ENCODE data around the gene NENF. TPM values are rescaled to one million over a fixed set of nuclear protein-coding genes. Genes with fewer than 3 reads are reported as not detected.
A peak's percentile ranks its signal among the peaks of the same experiment; 100 is the strongest.

Gene NENF
- polyA plus RNA-seq, 1 experiment = 73.4 TPM

DNA sequence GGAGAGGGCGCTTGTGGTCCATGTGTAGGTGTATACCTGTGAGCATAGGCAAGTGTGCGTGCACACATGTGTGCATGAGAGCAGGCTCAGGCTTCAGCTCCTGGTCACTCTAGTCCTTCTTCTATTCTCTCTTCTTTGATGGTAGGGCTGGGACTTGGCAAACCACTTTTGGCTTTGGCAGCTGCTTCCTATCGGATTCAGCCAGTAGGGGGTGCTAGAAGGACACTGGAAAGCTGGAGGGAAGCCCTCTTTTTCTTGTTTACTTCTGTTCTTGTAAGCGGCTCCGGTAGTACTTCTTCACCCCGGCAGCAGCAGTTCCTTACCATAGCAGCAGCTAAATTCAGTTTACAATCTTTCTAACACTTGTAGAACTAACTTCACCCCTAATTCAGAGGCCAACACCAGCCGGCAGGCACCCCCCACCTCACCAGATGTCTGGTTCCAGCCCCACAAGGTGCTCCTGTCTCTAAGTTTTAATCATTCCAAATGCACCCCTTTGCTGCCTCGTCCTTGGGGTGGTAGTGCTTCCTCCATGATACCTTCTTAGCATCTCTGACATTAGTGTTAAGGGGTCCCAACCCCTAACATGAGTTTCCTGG, 25.1 kb downstream of the NENF start:
- TF ChIP-seq, protein P1, sequence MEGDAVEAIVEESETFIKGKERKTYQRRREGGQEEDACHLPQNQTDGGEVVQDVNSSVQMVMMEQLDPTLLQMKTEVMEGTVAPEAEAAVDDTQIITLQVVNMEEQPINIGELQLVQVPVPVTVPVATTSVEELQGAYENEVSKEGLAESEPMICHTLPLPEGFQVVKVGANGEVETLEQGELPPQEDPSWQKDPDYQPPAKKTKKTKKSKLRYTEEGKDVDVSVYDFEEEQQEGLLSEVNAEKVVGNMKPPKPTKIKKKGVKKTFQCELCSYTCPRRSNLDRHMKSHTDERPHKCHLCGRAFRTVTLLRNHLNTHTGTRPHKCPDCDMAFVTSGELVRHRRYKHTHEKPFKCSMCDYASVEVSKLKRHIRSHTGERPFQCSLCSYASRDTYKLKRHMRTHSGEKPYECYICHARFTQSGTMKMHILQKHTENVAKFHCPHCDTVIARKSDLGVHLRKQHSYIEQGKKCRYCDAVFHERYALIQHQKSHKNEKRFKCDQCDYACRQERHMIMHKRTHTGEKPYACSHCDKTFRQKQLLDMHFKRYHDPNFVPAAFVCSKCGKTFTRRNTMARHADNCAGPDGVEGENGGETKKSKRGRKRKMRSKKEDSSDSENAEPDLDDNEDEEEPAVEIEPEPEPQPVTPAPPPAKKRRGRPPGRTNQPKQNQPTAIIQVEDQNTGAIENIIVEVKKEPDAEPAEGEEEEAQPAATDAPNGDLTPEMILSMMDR (IDR thresholded peaks at IDR 0.05; ENCODE audit: low read depth, low read length) = peak; percentile 38
- no peak for DNase-seq (ENCODE audit: low read depth, low spot score)
- CTCF ChIA-PET = interaction anchor here (0.5 to 8.1 kb wide), 12 partner anchors 10 to 423 kb away, joined by 3 to 283 read pairs (median 4); partner anchors contain the start of genes DTL and INTS7
- no peak overlapping the region for H3K27ac ChIP-seq (ENCODE audit: low read depth, low read length)
- peaks cover 9% of the 10 kb centered on the region for H3K27me3 ChIP-seq (ENCODE audit: control insufficient read depth, insufficient read depth, low read length)
- H3K4me3 ChIP-seq (ENCODE audit: low read depth, low read length) = no peak overlapping the region
- H3K9me3 ChIP-seq (ENCODE audit: control insufficient read depth, insufficient read depth, low read length) = peaks cover 12% of the 10 kb centered on the region
- POLR2A ChIA-PET = no interaction called here

DNA sequence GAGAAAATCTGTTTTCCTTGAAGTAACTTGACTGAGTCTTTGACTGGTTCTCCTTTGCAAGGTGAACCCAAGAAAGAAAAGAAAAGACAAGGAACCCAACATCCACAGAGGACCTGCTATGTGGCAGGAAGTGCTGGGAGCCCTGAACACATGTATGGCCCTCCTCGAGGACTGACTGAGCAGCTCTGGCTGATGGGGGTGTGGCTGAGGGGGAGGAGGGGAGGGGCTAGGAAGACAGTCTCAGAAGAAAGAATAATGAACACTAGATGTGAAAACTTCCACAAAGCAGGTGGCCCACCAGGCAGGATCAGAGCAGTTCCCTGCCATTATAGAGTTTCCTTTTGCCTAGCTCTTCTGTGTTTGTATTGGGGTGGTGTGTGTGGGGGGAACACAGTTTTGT, 26.1 kb downstream of the NENF start:
- Histone ChIP-seq H3K27me3 (ENCODE audit: control insufficient read depth, insufficient read depth, low read length) (peaks cover 11% of the 10 kb centered on the region), H3K27ac (ENCODE audit: low read depth, low read length) (no peak overlapping the region), H3K9me3 (ENCODE audit: control insufficient read depth, insufficient read depth, low read length) (peaks cover 12% of the 10 kb centered on the region), H3K4me3 (ENCODE audit: low read depth, low read length) (no peak overlapping the region)
- ChIA-PET CTCF (interaction anchor here (0.9 to 1.4 kb wide), 2 partner anchors 388 to 424 kb away, joined by 3 to 5 read pairs; partner anchors contain the start of genes DTL and INTS7), POLR2A (interaction anchor here (0.6 kb wide), 1 partner anchor 402 kb away, joined by 6 read pairs; no protein-coding TSS in a partner anchor)
- TF ChIP-seq, protein P1 (IDR thresholded peaks at IDR 0.05; ENCODE audit: low read depth, low read length) = no peak
- no peak for DNase-seq (ENCODE audit: low read depth, low spot score)

DNA sequence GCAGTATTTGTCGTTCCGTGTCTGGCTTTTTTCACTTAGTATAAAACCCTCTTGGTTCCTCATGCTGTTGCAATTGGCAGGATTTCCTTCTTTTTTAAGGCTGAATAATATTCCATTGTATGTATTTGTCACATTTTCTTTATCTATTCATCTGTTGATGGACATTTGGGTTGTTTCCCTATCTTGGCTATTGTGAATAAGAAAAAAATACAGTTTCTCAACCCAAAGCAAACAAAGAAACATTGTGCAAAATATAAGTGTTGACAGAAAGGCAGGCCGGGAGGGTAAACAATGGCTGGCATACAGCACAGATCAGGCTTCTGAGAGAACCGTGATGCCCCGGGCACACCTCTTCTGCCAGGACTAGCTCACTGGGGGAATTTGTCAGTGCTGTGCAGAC, 26.9 kb downstream of the NENF start:
- DNase-seq (ENCODE audit: low read depth, low spot score) = no peak

DNA sequence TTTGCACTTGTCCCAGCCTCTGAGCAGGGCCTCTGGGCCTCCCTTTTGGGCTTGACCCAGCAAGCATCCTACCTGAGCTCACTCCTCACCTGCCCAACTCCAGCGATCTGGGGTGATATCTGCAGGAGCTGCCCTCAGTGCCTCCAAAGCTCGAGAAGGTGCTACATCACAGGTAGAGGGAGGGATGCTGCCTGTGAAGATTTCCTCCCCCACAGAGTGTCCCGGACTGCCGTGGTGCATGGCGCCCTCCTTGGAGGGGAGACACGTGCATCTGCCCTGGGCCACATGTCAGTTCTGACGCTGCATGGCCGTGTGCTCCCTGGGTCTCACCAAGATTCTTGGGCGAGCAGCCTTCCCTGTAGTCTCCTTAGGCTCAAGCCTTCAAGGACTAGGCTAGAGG, 27.7 kb downstream of the NENF start:
- ChIA-PET POLR2A (no interaction called here), CTCF (no interaction called here)
- Histone ChIP-seq H3K9me3 (ENCODE audit: control insufficient read depth, insufficient read depth, low read length) (peaks cover 12% of the 10 kb centered on the region), H3K27ac (ENCODE audit: low read depth, low read length) (no peak overlapping the region), H3K27me3 (ENCODE audit: control insufficient read depth, insufficient read depth, low read length) (peaks cover 11% of the 10 kb centered on the region), H3K4me3 (ENCODE audit: low read depth, low read length) (no peak overlapping the region)
- no peak for DNase-seq (ENCODE audit: low read depth, low spot score)
- TF ChIP-seq, protein P1 (IDR thresholded peaks at IDR 0.05; ENCODE audit: low read depth, low read length) = no peak

More for the DNA sequence above, 26.9 kb downstream of the NENF start:
- ChIA-PET POLR2A (no interaction called here), CTCF (interaction anchor here (1.4 kb wide), 1 partner anchor 389 kb away, joined by 5 read pairs; no protein-coding TSS in a partner anchor)
- Histone ChIP-seq H3K4me3 (ENCODE audit: low read depth, low read length) (no peak overlapping the region), H3K27ac (ENCODE audit: low read depth, low read length) (no peak overlapping the region), H3K9me3 (ENCODE audit: control insufficient read depth, insufficient read depth, low read length) (peaks cover 12% of the 10 kb centered on the region), H3K27me3 (ENCODE audit: control insufficient read depth, insufficient read depth, low read length) (peaks cover 11% of the 10 kb centered on the region)
- TF ChIP-seq, protein P1 (IDR thresholded peaks at IDR 0.05; ENCODE audit: low read depth, low read length) = no peak

DNA sequence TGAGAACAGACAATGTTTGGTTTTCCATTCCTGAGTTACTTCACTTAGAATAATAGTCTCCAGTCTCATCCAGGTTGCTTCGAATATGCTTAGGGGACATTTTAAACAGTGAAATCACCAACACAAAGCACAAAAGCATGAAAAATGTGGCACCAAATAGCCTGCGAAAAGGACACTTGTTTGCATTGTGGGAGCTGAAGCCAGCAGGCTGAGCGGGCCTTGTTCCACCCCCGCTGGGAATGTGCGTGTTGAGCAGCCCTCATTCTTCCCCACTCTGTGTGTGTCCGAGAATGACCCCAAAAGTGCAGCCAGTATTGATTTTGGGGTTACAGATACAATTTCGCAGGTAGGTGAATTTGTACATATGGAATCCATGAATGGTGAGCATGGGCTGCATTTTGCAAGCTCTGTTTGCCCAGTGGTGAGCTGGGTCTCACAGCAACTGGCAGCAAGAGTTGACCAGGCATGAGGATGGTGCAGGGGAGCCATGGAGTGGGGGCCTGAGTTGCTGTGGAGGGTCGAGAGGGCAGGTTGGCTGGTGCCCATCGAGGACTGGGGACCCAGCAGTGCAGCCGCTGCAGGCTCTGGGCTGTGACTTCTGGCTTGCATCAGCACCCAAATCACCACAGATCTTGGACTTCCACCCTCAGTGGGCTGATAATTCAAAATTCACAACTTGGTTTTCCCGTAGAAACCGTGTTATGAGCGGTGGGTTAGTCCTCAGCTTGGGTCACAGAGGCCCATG, 29.4 kb downstream of the NENF start:
- peaks cover 12% of the 10 kb centered on the region for H3K9me3 ChIP-seq (ENCODE audit: control insufficient read depth, insufficient read depth, low read length)
- no peak overlapping the region for H3K27ac ChIP-seq (ENCODE audit: low read depth, low read length)
- H3K27me3 ChIP-seq (ENCODE audit: control insufficient read depth, insufficient read depth, low read length) = peaks cover 11% of the 10 kb centered on the region
- H3K4me3 ChIP-seq (ENCODE audit: low read depth, low read length) = no peak overlapping the region
- TF ChIP-seq, protein P1 (IDR thresholded peaks at IDR 0.05; ENCODE audit: low read depth, low read length) = no peak
- ChIA-PET POLR2A (no interaction called here), CTCF (interaction anchor here (0.6 kb wide), 1 partner anchor 426 kb away, joined by 3 read pairs; the partner anchor contains the start of genes DTL and INTS7)
- DNase-seq (ENCODE audit: low read depth, low spot score) = no peak

Measured in AG04450 (cell line).